ENCODE data around the gene TTC17. TPM values are rescaled to one million over a fixed set of nuclear protein-coding genes. Genes with fewer than 3 reads are reported as not detected.

Gene TTC17
- total and polyA plus RNA-seq, 9 of the 15 experiments (the other 6 are each of a cell fraction or from before 2014, with no cell fraction given): 19.7 to 99.1 (median 53.3) TPM

DNA sequence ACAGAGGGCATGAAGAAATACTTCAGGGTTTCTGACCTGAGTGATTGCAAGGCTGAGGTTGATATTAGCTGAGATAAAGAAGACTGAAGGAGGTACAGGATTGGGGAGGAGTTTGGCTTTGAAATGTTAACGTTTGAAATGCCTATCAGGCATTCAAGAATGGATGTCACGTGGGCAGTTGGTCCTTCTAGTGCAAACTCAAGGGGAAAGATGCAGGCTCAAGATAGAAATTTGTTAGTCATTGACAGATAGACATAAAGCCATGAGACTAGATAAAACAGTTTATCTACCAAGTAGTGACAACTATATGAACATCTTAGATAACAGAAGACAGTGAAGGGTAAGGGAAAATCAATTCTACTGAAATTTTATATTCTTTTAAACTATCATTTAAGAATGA is 23.1 kb downstream of the TTC17 start (continued):
- TF ChIP-seq, protein P1, sequence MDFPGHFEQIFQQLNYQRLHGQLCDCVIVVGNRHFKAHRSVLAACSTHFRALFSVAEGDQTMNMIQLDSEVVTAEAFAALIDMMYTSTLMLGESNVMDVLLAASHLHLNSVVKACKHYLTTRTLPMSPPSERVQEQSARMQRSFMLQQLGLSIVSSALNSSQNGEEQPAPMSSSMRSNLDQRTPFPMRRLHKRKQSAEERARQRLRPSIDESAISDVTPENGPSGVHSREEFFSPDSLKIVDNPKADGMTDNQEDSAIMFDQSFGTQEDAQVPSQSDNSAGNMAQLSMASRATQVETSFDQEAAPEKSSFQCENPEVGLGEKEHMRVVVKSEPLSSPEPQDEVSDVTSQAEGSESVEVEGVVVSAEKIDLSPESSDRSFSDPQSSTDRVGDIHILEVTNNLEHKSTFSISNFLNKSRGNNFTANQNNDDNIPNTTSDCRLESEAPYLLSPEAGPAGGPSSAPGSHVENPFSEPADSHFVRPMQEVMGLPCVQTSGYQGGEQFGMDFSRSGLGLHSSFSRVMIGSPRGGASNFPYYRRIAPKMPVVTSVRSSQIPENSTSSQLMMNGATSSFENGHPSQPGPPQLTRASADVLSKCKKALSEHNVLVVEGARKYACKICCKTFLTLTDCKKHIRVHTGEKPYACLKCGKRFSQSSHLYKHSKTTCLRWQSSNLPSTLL (IDR thresholded peaks at IDR 0.05): no peak
- TF ChIP-seq MXI1 (IDR thresholded peaks at IDR 0.05; ENCODE audit: low read depth, low read length) (no peak), CBFA2T2 (conservative IDR thresholded peaks at IDR 0.05) (peak; percentile 78), EP300 (IDR thresholded peaks at IDR 0.05; ENCODE audit: low read length) (peak; percentile 34), SOX6 (IDR thresholded peaks at IDR 0.05) (peak; percentile 71), CBFA2T3 (IDR thresholded peaks at IDR 0.05) (peak; percentile 80), ATF1 (CRISPR knock-in tag; IDR thresholded peaks at IDR 0.05) (no peak), ATF1 (tag; IDR thresholded peaks at IDR 0.05) (peak; percentile 33; the same call in 1 of the 2 replicates), MAFG (tag; conservative IDR thresholded peaks at IDR 0.05) (peak; percentile 61), BACH1 (tag; IDR thresholded peaks at IDR 0.05) (no peak), JUND (IDR thresholded peaks at IDR 0.05; ENCODE audit: borderline replicate concordance, low read depth, low read length) (peak; percentile 46; the same call in 1 of the 2 replicates), JUND (tag; IDR thresholded peaks at IDR 0.05; ENCODE audit: borderline replicate concordance, low read depth, low read length) (peak; percentile 32; the same call in 1 of the 3 replicates), GTF2A2 (tag; IDR thresholded peaks at IDR 0.05) (no peak), FOSL1 (tag; conservative IDR thresholded peaks at IDR 0.05) (peak; percentile 93)
- TF ChIP-seq, protein P2, sequence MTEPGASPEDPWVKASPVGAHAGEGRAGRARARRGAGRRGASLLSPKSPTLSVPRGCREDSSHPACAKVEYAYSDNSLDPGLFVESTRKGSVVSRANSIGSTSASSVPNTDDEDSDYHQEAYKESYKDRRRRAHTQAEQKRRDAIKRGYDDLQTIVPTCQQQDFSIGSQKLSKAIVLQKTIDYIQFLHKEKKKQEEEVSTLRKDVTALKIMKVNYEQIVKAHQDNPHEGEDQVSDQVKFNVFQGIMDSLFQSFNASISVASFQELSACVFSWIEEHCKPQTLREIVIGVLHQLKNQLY (CRISPR knock-in tag; conservative IDR thresholded peaks at IDR 0.05): no peak
- TF ChIP-seq, protein P3, sequence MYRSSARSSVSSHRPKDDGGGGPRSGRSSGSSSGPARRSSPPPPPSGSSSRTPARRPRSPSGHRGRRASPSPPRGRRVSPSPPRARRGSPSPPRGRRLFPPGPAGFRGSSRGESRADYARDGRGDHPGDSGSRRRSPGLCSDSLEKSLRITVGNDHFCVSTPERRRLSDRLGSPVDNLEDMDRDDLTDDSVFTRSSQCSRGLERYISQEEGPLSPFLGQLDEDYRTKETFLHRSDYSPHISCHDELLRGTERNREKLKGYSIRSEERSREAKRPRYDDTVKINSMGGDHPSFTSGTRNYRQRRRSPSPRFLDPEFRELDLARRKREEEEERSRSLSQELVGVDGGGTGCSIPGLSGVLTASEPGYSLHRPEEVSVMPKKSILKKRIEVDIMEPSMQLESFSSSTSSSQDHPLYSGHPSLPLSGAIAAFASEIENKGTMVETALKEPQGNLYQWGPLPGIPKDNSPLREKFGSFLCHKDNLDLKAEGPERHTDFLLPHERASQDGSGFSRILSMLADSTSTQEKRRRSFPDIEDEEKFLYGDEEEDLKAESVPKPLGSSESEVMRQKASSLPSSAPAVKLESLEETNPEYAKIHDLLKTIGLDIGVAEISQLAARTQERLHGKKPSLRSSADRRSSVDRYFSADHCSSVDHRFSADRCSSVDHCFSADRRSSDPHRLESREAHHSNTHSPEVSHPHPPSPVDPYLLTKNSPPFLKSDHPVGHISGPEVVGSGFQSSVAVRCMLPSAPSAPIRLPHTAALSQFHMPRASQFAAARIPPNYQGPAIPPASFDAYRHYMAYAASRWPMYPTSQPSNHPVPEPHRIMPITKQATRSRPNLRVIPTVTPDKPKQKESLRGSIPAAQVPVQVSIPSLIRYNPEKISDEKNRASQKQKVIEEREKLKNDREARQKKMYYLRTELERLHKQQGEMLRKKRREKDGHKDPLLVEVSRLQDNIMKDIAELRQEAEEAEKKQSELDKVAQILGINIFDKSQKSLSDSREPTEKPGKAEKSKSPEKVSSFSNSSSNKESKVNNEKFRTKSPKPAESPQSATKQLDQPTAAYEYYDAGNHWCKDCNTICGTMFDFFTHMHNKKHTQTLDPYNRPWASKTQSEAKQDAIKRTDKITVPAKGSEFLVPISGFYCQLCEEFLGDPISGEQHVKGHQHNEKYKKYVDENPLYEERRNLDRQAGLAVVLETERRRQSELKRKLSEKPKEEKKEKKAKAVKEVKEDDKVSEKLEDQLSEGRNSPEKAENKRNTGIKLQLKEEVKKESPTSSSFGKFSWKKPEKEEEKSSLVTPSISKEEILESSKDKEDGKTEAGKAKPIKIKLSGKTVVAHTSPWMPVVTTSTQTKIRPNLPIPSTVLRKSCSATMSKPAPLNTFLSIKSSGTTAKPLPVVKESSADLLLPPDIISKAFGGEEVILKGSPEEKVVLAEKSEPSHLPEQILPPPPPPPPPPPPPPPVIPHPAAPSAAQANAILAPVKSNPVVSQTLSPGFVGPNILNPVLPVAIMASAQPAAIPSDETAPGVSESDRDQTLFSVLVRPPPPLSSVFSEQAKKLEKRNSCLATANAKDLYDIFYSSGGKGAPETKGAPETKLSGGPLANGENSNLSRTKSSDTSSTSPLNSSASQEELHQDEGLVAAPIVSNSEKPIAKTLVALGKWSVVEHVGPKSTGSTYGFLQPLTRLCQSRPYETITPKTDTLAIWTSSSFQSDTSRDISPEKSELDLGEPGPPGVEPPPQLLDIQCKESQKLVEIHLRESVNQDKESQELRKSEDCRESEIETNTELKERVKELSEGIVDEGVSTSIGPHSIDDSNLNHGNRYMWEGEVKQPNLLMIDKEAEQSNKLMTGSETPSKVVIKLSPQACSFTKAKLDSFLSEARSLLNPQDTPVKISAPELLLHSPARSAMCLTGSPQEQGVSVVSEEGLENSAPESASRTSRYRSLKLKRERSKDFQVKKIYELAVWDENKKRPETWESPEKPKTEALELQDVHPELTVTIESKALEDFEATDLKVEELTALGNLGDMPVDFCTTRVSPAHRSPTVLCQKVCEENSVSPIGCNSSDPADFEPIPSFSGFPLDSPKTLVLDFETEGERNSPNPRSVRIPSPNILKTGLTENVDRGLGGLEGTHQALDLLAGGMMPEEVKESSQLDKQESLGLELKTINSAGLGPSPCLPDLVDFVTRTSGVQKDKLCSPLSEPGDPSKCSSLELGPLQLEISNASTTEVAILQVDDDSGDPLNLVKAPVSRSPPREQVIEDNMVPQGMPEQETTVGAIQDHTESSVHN (IDR thresholded peaks at IDR 0.05; ENCODE audit: borderline replicate concordance in 1 of 2, low read depth in 1 of 2): no peak
- TF ChIP-seq, protein P4, sequence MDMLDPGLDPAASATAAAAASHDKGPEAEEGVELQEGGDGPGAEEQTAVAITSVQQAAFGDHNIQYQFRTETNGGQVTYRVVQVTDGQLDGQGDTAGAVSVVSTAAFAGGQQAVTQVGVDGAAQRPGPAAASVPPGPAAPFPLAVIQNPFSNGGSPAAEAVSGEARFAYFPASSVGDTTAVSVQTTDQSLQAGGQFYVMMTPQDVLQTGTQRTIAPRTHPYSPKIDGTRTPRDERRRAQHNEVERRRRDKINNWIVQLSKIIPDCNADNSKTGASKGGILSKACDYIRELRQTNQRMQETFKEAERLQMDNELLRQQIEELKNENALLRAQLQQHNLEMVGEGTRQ (CRISPR knock-in tag; IDR thresholded peaks at IDR 0.05): peak; percentile 91
- TF ChIP-seq, protein P5, sequence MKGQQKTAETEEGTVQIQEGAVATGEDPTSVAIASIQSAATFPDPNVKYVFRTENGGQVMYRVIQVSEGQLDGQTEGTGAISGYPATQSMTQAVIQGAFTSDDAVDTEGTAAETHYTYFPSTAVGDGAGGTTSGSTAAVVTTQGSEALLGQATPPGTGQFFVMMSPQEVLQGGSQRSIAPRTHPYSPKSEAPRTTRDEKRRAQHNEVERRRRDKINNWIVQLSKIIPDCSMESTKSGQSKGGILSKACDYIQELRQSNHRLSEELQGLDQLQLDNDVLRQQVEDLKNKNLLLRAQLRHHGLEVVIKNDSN (CRISPR knock-in tag; IDR thresholded peaks at IDR 0.05): peak; percentile 67

Data from K562 (cell line).